B cell (primary cell): ENCODE measurements around the gene DISP3. TPM values are rescaled to one million over a fixed set of nuclear protein-coding genes. Genes with fewer than 3 reads are reported as not detected.

ENCODE experiments used
- ATAC-seq: fragments of 200-7000 bp; cut with Tn5 transposase; one replicate; pipeline ENCODE4 v1.10.0; 2021; ENCODE audit warnings: low read depth, mild to moderate bottlenecking, moderate number of reproducible peaks, moderate library complexity
- CTCF ChIA-PET: fragments of 350-600 bp; sonication (Branson Sonifier 250); formaldehyde crosslinking; loops from one replicate; lab custom pipeline; 2021; ENCODE audit warnings: antibody characterized with exemption, inconsistent platforms; lab: Charles Lee
- POLR2A ChIA-PET: fragments of 350-600 bp; sonication (Branson Sonifier 250); formaldehyde crosslinking; loops from one replicate; lab custom pipeline; 2021; ENCODE audit warnings: antibody characterized with exemption; lab: Charles Lee
- DNase-seq: peaks from one replicate; pipeline ENCODE4 v3.0.0; 2013
- H2AFZ ChIP-seq: 2 replicates; pipeline ENCODE4 v1.6.1; 2012; ENCODE audit warnings: mild to moderate bottlenecking, low read depth, low read length; ENCODE audit not compliant: insufficient read depth, poor library complexity, severe bottlenecking
- H3K27ac ChIP-seq, 2 donors: 1 replicate in 1 of 2; 2 replicates in 1 of 2; pipeline ENCODE4 v1.5.1; 2012 to 2013; ENCODE audit warnings: low read length in 2 of 2, mild to moderate bottlenecking in 2 of 2, moderate library complexity in 1 of 2
- H3K27me3 ChIP-seq, 4 experiments: fragments of 200-600 bp in 1 of 4; sonication (generic) in 1 of 4; replicated peaks in 1 of 4; 1 replicate in 2 of 4; 2 replicates in 2 of 4; pipeline versions ENCODE4 v1.6.1 to v1.7.0; 2013 to 2016; ENCODE audit warnings: low read length in 3 of 4, mild to moderate bottlenecking in 2 of 4, mixed read lengths in 1 of 4, moderate library complexity in 1 of 4; ENCODE audit not compliant: insufficient read depth in 4 of 4, control insufficient read depth in 3 of 4; ENCODE audit errors: control extremely low read depth in 1 of 4
- H3K36me3 ChIP-seq, 2 experiments: replicated peaks in 1 of 2; 1 replicate in 1 of 2; 2 replicates in 1 of 2; pipeline versions ENCODE4 v1.6.1 to v1.7.1; 2013; ENCODE audit warnings: low read length in 1 of 2; ENCODE audit not compliant: insufficient read depth in 2 of 2, control insufficient read depth in 1 of 2; ENCODE audit errors: control extremely low read depth in 1 of 2, extremely low read depth in 1 of 2
- H3K4me1 ChIP-seq, 2 donors: fragments of 200-600 bp in 1 of 2; sonication (generic) in 1 of 2; 1 replicate in 1 of 2; 2 replicates in 1 of 2; pipeline versions ENCODE4 v1.5.1 to v1.6.1; 2013 to 2017; ENCODE audit warnings: low read length in 2 of 2; ENCODE audit not compliant: control insufficient read depth in 2 of 2, insufficient read depth in 2 of 2
- H3K4me2 ChIP-seq: replicated peaks from 2 replicates; pipeline ENCODE3; 2012; ENCODE audit warnings: mild to moderate bottlenecking, low read depth, low read length; ENCODE audit not compliant: poor library complexity, severe bottlenecking
- H3K4me3 ChIP-seq, 5 experiments: fragments of 200-600 bp in 1 of 5; sonication (generic) in 1 of 5; 1 replicate in 3 of 5; 2 replicates in 2 of 5; pipeline versions ENCODE4 v1.5.1 to v1.7.0; 2011 to 2016; ENCODE audit warnings: low read length in 4 of 5, mild to moderate bottlenecking in 4 of 5, low read depth in 2 of 5, control low read depth in 1 of 5, moderate library complexity in 1 of 5; ENCODE audit not compliant: insufficient read depth in 1 of 5; ENCODE audit errors: control extremely low read depth in 1 of 5, extremely low read depth in 1 of 5
- H3K79me2 ChIP-seq: fragments of 200-600 bp; sonication (generic); one replicate; pipeline ENCODE4 v1.6.0; 2016; ENCODE audit warnings: low read length; ENCODE audit not compliant: control insufficient read depth, insufficient read depth
- H3K9ac ChIP-seq: fragments of 200-600 bp; sonication (generic); 2 replicates; pipeline ENCODE4 v1.6.1; 2017; ENCODE audit warnings: mild to moderate bottlenecking, low read length, moderate library complexity
- H3K9me3 ChIP-seq, 3 donors: one replicate each; pipeline versions ENCODE4 v1.6.1 to v1.7.1; 2013; ENCODE audit warnings: low read length in 2 of 3; ENCODE audit not compliant: control insufficient read depth in 2 of 3, insufficient read depth in 1 of 3; ENCODE audit errors: control extremely low read depth in 1 of 3
- H4K20me1 ChIP-seq: 2 replicates; pipeline ENCODE4 v1.6.0; 2012; ENCODE audit warnings: mild to moderate bottlenecking, low read length; ENCODE audit not compliant: insufficient read depth, control insufficient read depth, poor library complexity, severe bottlenecking
- H3K27ac Mint-ChIP-seq: one replicate; pipeline ENCODE4 v1.8.0; 2021; ENCODE audit warnings: mixed read lengths
- H3K27me3 Mint-ChIP-seq: one replicate; pipeline ENCODE4 v1.8.0; 2021; ENCODE audit warnings: mixed read lengths
- H3K4me1 Mint-ChIP-seq: one replicate; pipeline ENCODE4 v1.8.0; 2021; ENCODE audit warnings: mixed read lengths
- H3K4me3 Mint-ChIP-seq: one replicate; pipeline ENCODE4 v1.8.0; 2021; ENCODE audit warnings: mixed read lengths
- H3K9me3 Mint-ChIP-seq: one replicate; pipeline ENCODE4 v1.8.0; 2022; ENCODE audit warnings: mixed read lengths; ENCODE audit not compliant: insufficient read depth
- CTCF ChIP-seq: fragments of 200-600 bp; IDR thresholded peaks from one replicate; pipeline ENCODE4 v1.8.0; 2022; ENCODE audit warnings: antibody characterized with exemption, mild to moderate bottlenecking
- EZH2 ChIP-seq: IDR thresholded peaks from 2 replicates; pipeline ENCODE4 v1.6.1; 2012; ENCODE audit warnings: borderline replicate concordance, low read depth, mild to moderate bottlenecking, moderate library complexity, low read length; ENCODE audit not compliant: insufficient read depth, poor library complexity, severe bottlenecking
- WGBS: methylation state at CpG from one replicate; pipeline ENCODE4 v1.1.5; 2013; ENCODE audit warnings: missing lambda C conversion rate; ENCODE audit not compliant: insufficient coverage; 5-methylcytosine and 5-hydroxymethylcytosine counted together
- intact Hi-C: fragments of 100-400 bp; cut with micrococcal nuclease; formaldehyde crosslinking; loops from one replicate; pipeline ENCODE4 v1.10.0; 2022
- polyA plus RNA-seq: library from polyadenylated mRNA; depleted of rRNA; stranded (reverse); fragments of >200 nt; gene quantifications from 2 replicates; pipeline ENCODE4 v1.2.3, GENCODE V29; 2012
- total RNA-seq, 2 donors: library from RNA; stranded (reverse); fragments of 120-200 nt in 1 of 2; gene quantifications; 1 replicate in 1 of 2; 2 replicates in 1 of 2; pipeline versions ENCODE4 v1.2.3 to v1.2.4, GENCODE V29; 2013 to 2022

DISP3 gene
- total and polyA plus RNA-seq, 2 donors (not counting 1 experiment from before 2014, with no cell fraction given) = 0.25 to 1.6 TPM

- Mint-ChIP-seq H3K9me3 (peaks cover 4% of the 10 kb centered on the region), H3K27ac (no peak overlapping the region), H3K27me3 (peaks cover 18% of the 10 kb centered on the region), H3K4me1 (no peaks in the 10 kb centered on the region), H3K4me3 (no peak overlapping the region)
- Histone ChIP-seq H3K36me3 (no peaks in the 10 kb centered on the region), H3K4me3 (no peak overlapping the region), H4K20me1 (no peaks in the 10 kb centered on the region), H3K4me1 (no peaks in the 10 kb centered on the region), H3K79me2 (no peaks in the 10 kb centered on the region), H3K9me3 (peaks cover 0 to 10% (median 4%) of the 10 kb centered on the region in 3 donors), H3K9ac (no peak overlapping the region), H3K4me2 (no peak overlapping the region), H3K27ac (no peak overlapping the region), H2AFZ (no peak overlapping the region), H3K27me3 (peaks cover 0 to 2% (median 0%) of the 10 kb centered on the region in 4 experiments)
- no peak for TF ChIP-seq EZH2
- no peak for TF ChIP-seq CTCF
- ChIA-PET POLR2A (no interaction called here), CTCF (no interaction called here)
- intact Hi-C loops = no loop called here
- no peak for ATAC-seq
- DNase-seq = no peak
- 87% methylated on average over 6 of the region's 9 CpGs for WGBS
These were observed 15.2 kb downstream of the DISP3 start for GRCh38 chr1:11493972-11494655.

GRCh38 chr1:11494771-11495170 is 15.8 kb downstream of the DISP3 start:
- no peaks in the 10 kb centered on the region for H4K20me1 ChIP-seq
- peaks cover 0 to 10% (median 4%) of the 10 kb centered on the region in 3 donors for H3K9me3 ChIP-seq
- ChIA-PET CTCF (no interaction called here), POLR2A (no interaction called here)
- no peaks in the 10 kb centered on the region for H3K4me1 Mint-ChIP-seq
- no peaks in the 10 kb centered on the region for H3K4me1 ChIP-seq
- TF ChIP-seq CTCF (no peak), EZH2 (no peak)
- ATAC-seq (no peak), DNase-seq (no peak)
- H2AFZ ChIP-seq = no peak overlapping the region
- peaks cover 0 to 2% (median 0%) of the 10 kb centered on the region in 4 experiments for H3K27me3 ChIP-seq
- H3K27me3 Mint-ChIP-seq = peaks cover 22% of the 10 kb centered on the region
- H3K27ac Mint-ChIP-seq = no peak overlapping the region
- peaks cover 4% of the 10 kb centered on the region for H3K9me3 Mint-ChIP-seq
- no peak overlapping the region for H3K4me2 ChIP-seq
- H3K27ac ChIP-seq = no peak overlapping the region
- no peak overlapping the region for H3K4me3 Mint-ChIP-seq
- H3K79me2 ChIP-seq = no peaks in the 10 kb centered on the region
- H3K9ac ChIP-seq = no peak overlapping the region
- H3K36me3 ChIP-seq = no peaks in the 10 kb centered on the region
- 80% methylated on average over 1 of the region's 3 CpGs for WGBS
- H3K4me3 ChIP-seq = no peak overlapping the region
- intact Hi-C loops = no loop called here
